Neuronal stem cell (in vitro differentiated cells): ENCODE measurements around the gene ADORA2A.

Source experiments
- DNase-seq: peaks from one replicate; pipeline ENCODE4 v3.0.0-alpha.2; 2013; ENCODE audit warnings: low spot score
- H2AFZ ChIP-seq: one replicate; pipeline ENCODE4 v1.6.1; 2013; ENCODE audit warnings: mild to moderate bottlenecking, low read length, inconsistent platforms
- H2AK5ac ChIP-seq: 2 replicates; pipeline ENCODE4 v1.6.1; 2013; ENCODE audit warnings: low read depth, mild to moderate bottlenecking, inconsistent platforms, low read length, moderate library complexity, mixed read lengths
- H2BK120ac ChIP-seq: 2 replicates; pipeline ENCODE4 v1.6.1; 2013; ENCODE audit warnings: low read depth, mild to moderate bottlenecking, inconsistent platforms, low read length, moderate library complexity, mixed read lengths
- H2BK12ac ChIP-seq: one replicate; pipeline ENCODE4 v1.6.1; 2013; ENCODE audit warnings: low read length, inconsistent platforms
- H2BK15ac ChIP-seq: 2 replicates; pipeline ENCODE4 v1.6.1; 2013; ENCODE audit warnings: mild to moderate bottlenecking, low read length, inconsistent platforms, mixed read lengths
- H2BK5ac ChIP-seq: one replicate; pipeline ENCODE4 v1.6.1; 2013; ENCODE audit warnings: inconsistent platforms, mild to moderate bottlenecking, low read length, moderate library complexity
- H3K14ac ChIP-seq: one replicate; pipeline ENCODE4 v1.6.1; 2013; ENCODE audit warnings: low read length, inconsistent platforms
- H3K18ac ChIP-seq: 2 replicates; pipeline ENCODE4 v1.6.1; 2013; ENCODE audit warnings: low read length, inconsistent platforms
- H3K23ac ChIP-seq: 2 replicates; pipeline ENCODE4 v1.6.1; 2013; ENCODE audit warnings: low read depth, mild to moderate bottlenecking, mixed read lengths, low read length, inconsistent platforms; ENCODE audit not compliant: poor library complexity
- H3K27ac ChIP-seq: replicated peaks from 3 replicates; pipeline ENCODE4 v1.5.1; 2013; ENCODE audit warnings: low read length, inconsistent platforms
- H3K27me3 ChIP-seq, 3 experiments: 2 replicates each; pipeline ENCODE4 v1.6.1; 2013; ENCODE audit warnings: low read length in 3 of 3, mild to moderate bottlenecking in 2 of 3, inconsistent platforms in 1 of 3, low read depth in 1 of 3, mixed read lengths in 1 of 3, moderate library complexity in 1 of 3; ENCODE audit not compliant: control insufficient read depth in 3 of 3, insufficient read depth in 3 of 3
- H3K36me3 ChIP-seq, 2 donors: replicated peaks in 1 of 2; 2 replicates each; pipeline ENCODE4 v1.6.1; 2013; ENCODE audit warnings: low read length in 2 of 2; ENCODE audit not compliant: control insufficient read depth in 2 of 2, insufficient read depth in 2 of 2
- H3K4ac ChIP-seq: 2 replicates; pipeline ENCODE4 v1.6.1; 2013; ENCODE audit warnings: inconsistent platforms, mild to moderate bottlenecking, low read length, moderate library complexity
- H3K4me1 ChIP-seq, 2 donors: 1 replicate in 1 of 2; 2 replicates in 1 of 2; pipeline ENCODE4 v1.6.1; 2013; ENCODE audit warnings: low read length in 2 of 2, low read depth in 1 of 2; ENCODE audit not compliant: control insufficient read depth in 2 of 2, insufficient read depth in 1 of 2
- H3K4me2 ChIP-seq: one replicate; pipeline ENCODE4 v1.6.1; 2013; ENCODE audit warnings: mild to moderate bottlenecking, low read length, inconsistent platforms; ENCODE audit not compliant: insufficient read depth, poor library complexity, severe bottlenecking
- H3K4me3 ChIP-seq, 2 donors: 2 replicates each; pipeline ENCODE4 v1.5.1; 2013; ENCODE audit warnings: low read length in 2 of 2, mild to moderate bottlenecking in 2 of 2, inconsistent platforms in 1 of 2, moderate library complexity in 1 of 2
- H3K79me1 ChIP-seq: one replicate; pipeline ENCODE4 v1.6.1; 2013; ENCODE audit warnings: low read depth, mild to moderate bottlenecking, inconsistent platforms, low read length, moderate library complexity
- H3K9ac ChIP-seq: one replicate; pipeline ENCODE4 v1.6.1; 2013; ENCODE audit warnings: mild to moderate bottlenecking, low read depth, low read length, inconsistent platforms; ENCODE audit not compliant: poor library complexity
- H3K9me3 ChIP-seq, 2 donors: replicated peaks in 1 of 2; 2 replicates each; pipeline versions ENCODE3 to v1.6.1; 2013; ENCODE audit warnings: low read length in 2 of 2, mild to moderate bottlenecking in 2 of 2, inconsistent platforms in 1 of 2, low read depth in 1 of 2, mixed read lengths in 1 of 2, moderate library complexity in 1 of 2; ENCODE audit not compliant: control insufficient read depth in 2 of 2, insufficient read depth in 1 of 2
- H4K8ac ChIP-seq: one replicate; pipeline ENCODE4 v1.6.1; 2013; ENCODE audit warnings: low read depth, mild to moderate bottlenecking, inconsistent platforms, low read length, moderate library complexity
- H4K91ac ChIP-seq: one replicate; pipeline ENCODE4 v1.6.1; 2013; ENCODE audit warnings: low read length, low read depth, mild to moderate bottlenecking, inconsistent platforms; ENCODE audit not compliant: poor library complexity
- WGBS, 2 donors: extraction: QIAGEN DNeasy Blood & Tissue Kit; methylation state at CpG; one replicate each; pipeline ENCODE4 v1.1.7; 2013; ENCODE audit warnings: missing lambda C conversion rate in 2 of 2, mixed read lengths in 1 of 2; ENCODE audit not compliant: insufficient read length in 2 of 2, insufficient replicate concordance in 1 of 2; ENCODE audit errors: extremely low coverage in 2 of 2; 5-methylcytosine and 5-hydroxymethylcytosine counted together

The ADORA2A gene

GRCh38 chr22:24437741-24438328 is 10.4 kb downstream of the ADORA2A start:
- Histone ChIP-seq H3K27ac (no peak overlapping the region), H3K4me1 (peaks cover 1 to 17% of the 10 kb centered on the region in 2 donors), H3K36me3 (no peaks in the 10 kb centered on the region), H3K4me3 (no peak overlapping the region), H4K91ac (no peak overlapping the region), H2BK120ac (no peak overlapping the region), H3K23ac (no peak overlapping the region), H2AFZ (no peak overlapping the region), H3K27me3 (no peaks in the 10 kb centered on the region), H3K9ac (no peak overlapping the region), H3K9me3 (no peaks in the 10 kb centered on the region), H2BK12ac (no peak overlapping the region), H2BK5ac (no peak overlapping the region), H4K8ac (no peak overlapping the region), H3K79me1 (peaks cover 5% of the 10 kb centered on the region), H2BK15ac (no peak overlapping the region), H2AK5ac (no peak overlapping the region), H3K4me2 (no peak overlapping the region), H3K14ac (no peak overlapping the region), H3K4ac (no peak overlapping the region), H3K18ac (no peak overlapping the region)
- WGBS, 2 donors, result no CpG with 5 or more reads among the region's 5 CpGs
- DNase-seq, result no peak

DNA sequence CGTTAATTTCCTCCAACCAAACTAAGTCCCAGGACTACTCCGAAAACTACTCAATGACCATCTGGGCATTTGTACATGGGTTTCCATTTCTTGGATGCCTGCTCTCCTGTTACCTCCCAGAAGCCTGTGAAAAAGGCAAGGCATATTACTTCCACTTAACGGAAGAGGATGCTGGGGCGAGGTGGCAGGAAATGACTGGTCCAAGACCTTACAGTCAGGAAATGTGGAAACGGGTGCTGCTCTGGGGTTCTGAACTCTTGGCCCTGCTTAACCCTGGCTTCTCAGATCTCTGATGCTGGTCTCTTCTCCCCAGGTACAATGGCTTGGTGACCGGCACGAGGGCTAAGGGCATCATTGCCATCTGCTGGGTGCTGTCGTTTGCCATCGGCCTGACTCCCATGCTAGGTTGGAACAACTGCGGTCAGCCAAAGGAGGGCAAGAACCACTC is 12.9 kb downstream of the ADORA2A start:
- Histone ChIP-seq H3K23ac (no peak overlapping the region), H2AFZ (no peak overlapping the region), H2BK5ac (no peak overlapping the region), H2BK120ac (no peak overlapping the region), H3K14ac (peak overlapping the region; percentile 59), H2AK5ac (peak overlapping the region; percentile 12), H3K36me3 (no peaks in the 10 kb centered on the region), H4K91ac (no peak overlapping the region), H3K27ac (no peak overlapping the region), H3K4ac (no peak overlapping the region), H3K27me3 (no peaks in the 10 kb centered on the region), H2BK12ac (peak overlapping the region; percentile 35), H3K79me1 (no peaks in the 10 kb centered on the region), H3K9ac (no peak overlapping the region), H2BK15ac (no peak overlapping the region), H3K18ac (no peak overlapping the region), H3K4me1 (peaks cover 11 to 17% of the 10 kb centered on the region in 2 donors), H3K4me3 (no peak overlapping the region), H3K4me2 (no peak overlapping the region), H3K9me3 (no peaks in the 10 kb centered on the region), H4K8ac (no peak overlapping the region)
- no peak for DNase-seq
- WGBS, 2 donors, result no CpG with 5 or more reads among the region's 10 CpGs

DNA sequence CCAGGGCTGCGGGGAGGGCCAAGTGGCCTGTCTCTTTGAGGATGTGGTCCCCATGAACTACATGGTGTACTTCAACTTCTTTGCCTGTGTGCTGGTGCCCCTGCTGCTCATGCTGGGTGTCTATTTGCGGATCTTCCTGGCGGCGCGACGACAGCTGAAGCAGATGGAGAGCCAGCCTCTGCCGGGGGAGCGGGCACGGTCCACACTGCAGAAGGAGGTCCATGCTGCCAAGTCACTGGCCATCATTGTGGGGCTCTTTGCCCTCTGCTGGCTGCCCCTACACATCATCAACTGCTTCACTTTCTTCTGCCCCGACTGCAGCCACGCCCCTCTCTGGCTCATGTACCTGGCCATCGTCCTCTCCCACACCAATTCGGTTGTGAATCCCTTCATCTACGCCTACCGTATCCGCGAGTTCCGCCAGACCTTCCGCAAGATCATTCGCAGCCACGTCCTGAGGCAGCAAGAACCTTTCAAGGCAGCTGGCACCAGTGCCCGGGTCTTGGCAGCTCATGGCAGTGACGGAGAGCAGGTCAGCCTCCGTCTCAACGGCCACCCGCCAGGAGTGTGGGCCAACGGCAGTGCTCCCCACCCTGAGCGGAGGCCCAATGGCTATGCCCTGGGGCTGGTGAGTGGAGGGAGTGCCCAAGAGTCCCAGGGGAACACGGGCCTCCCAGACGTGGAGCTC is 13.5 kb downstream of the ADORA2A start:
- Histone ChIP-seq H2BK15ac (no peak overlapping the region), H4K91ac (no peak overlapping the region), H3K27me3 (no peaks in the 10 kb centered on the region), H2BK12ac (peak overlapping the region; percentile 35), H3K4me1 (peaks cover 16 to 22% of the 10 kb centered on the region in 2 donors), H2BK5ac (no peak overlapping the region), H3K14ac (peak overlapping the region; percentile 59), H4K8ac (no peak overlapping the region), H2AK5ac (peak overlapping the region; percentile 12), H3K18ac (peak overlapping the region; percentile 11), H3K23ac (peak overlapping the region; percentile 4), H3K9me3 (no peaks in the 10 kb centered on the region), H3K9ac (no peak overlapping the region), H3K36me3 (no peaks in the 10 kb centered on the region), H2AFZ (no peak overlapping the region), H3K4ac (no peak overlapping the region), H3K4me3 (no peak overlapping the region), H2BK120ac (no peak overlapping the region), H3K4me2 (no peak overlapping the region), H3K27ac (no peak overlapping the region), H3K79me1 (no peaks in the 10 kb centered on the region)
- no CpG with 5 or more reads among the region's 30 CpGs for WGBS, 2 donors
- DNase-seq, result no peak

DNA sequence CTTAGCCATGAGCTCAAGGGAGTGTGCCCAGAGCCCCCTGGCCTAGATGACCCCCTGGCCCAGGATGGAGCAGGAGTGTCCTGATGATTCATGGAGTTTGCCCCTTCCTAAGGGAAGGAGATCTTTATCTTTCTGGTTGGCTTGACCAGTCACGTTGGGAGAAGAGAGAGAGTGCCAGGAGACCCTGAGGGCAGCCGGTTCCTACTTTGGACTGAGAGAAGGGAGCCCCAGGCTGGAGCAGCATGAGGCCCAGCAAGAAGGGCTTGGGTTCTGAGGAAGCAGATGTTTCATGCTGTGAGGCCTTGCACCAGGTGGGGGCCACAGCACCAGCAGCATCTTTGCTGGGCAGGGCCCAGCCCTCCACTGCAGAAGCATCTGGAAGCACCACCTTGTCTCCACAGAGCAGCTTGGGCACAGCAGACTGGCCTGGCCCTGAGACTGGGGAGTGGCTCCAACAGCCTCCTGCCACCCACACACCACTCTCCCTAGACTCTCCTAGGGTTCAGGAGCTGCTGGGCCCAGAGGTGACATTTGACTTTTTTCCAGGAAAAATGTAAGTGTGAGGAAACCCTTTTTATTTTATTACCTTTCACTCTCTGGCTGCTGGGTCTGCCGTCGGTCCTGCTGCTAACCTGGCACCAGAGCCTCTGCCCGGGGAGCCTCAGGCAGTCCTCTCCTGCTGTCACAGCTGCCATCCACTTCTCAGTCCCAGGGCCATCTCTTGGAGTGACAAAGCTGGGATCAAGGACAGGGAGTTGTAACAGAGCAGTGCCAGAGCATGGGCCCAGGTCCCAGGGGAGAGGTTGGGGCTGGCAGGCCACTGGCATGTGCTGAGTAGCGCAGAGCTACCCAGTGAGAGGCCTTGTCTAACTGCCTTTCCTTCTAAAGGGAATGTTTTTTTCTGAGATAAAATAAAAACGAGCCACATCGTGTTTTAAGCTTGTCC is 14.3 kb downstream of the ADORA2A start:
- no peak overlapping the region for H3K4me2 ChIP-seq
- no peak overlapping the region for H2BK12ac ChIP-seq
- no peak for DNase-seq
- no peak overlapping the region for H4K91ac ChIP-seq
- H4K8ac ChIP-seq, result no peak overlapping the region
- H3K4ac ChIP-seq, result no peak overlapping the region
- no peaks in the 10 kb centered on the region for H3K36me3 ChIP-seq
- H3K4me1 ChIP-seq, result peaks cover 21 to 30% of the 10 kb centered on the region in 2 donors
- no peaks in the 10 kb centered on the region for H3K9me3 ChIP-seq
- H2BK5ac ChIP-seq, result peak overlapping the region; percentile 55
- no peak overlapping the region for H3K27ac ChIP-seq
- no peaks in the 10 kb centered on the region for H3K79me1 ChIP-seq
- H3K27me3 ChIP-seq, result no peaks in the 10 kb centered on the region
- H2BK120ac ChIP-seq, result no peak overlapping the region
- no peak overlapping the region for H2AK5ac ChIP-seq
- H3K23ac ChIP-seq, result no peak overlapping the region
- H3K14ac ChIP-seq, result no peak overlapping the region
- no peak overlapping the region for H2AFZ ChIP-seq
- H3K18ac ChIP-seq, result peak overlapping the region; percentile 24
- H3K9ac ChIP-seq, result no peak overlapping the region
- no peak overlapping the region for H3K4me3 ChIP-seq
- H2BK15ac ChIP-seq, result no peak overlapping the region
- no CpG with 5 or more reads among the region's 8 CpGs for WGBS, 2 donors
